Osteoblast (primary cell): ENCODE results near the gene RDH16. TPM values are rescaled to one million over a fixed set of nuclear protein-coding genes. Genes with fewer than 3 reads are reported as not detected.

Experiments used
- DNase-seq: peaks from one replicate; pipeline ENCODE4 v3.0.0; 2011; ENCODE audit warnings: low spot score, mixed read lengths; ENCODE audit not compliant: insufficient read length; ENCODE audit errors: missing footprints
- H2AFZ ChIP-seq: 2 replicates; pipeline ENCODE4 v1.6.0; 2011; ENCODE audit warnings: mild to moderate bottlenecking, low read length
- H3K27ac ChIP-seq: 2 replicates; pipeline ENCODE4 v1.5.1; 2011; ENCODE audit warnings: mild to moderate bottlenecking, low read depth, low read length, moderate library complexity
- H3K27me3 ChIP-seq: 2 replicates; pipeline ENCODE4 v1.6.0; 2012; ENCODE audit warnings: mild to moderate bottlenecking, control low read depth, inconsistent platforms, low read length, moderate library complexity; ENCODE audit not compliant: insufficient read depth
- H3K36me3 ChIP-seq: 2 replicates; pipeline ENCODE4 v1.5.1; 2011; ENCODE audit warnings: mild to moderate bottlenecking, low read length, control low read depth, moderate library complexity; ENCODE audit not compliant: insufficient read depth
- H3K4me1 ChIP-seq: 2 replicates; pipeline ENCODE4 v1.5.1; 2011; ENCODE audit warnings: mild to moderate bottlenecking, low read length, control low read depth, moderate library complexity; ENCODE audit not compliant: insufficient read depth
- H3K4me2 ChIP-seq: 2 replicates; pipeline ENCODE4 v1.6.0; 2011; ENCODE audit warnings: mild to moderate bottlenecking, low read length; ENCODE audit not compliant: insufficient read depth
- H3K4me3 ChIP-seq: fragments of 200-600 bp; sonication (generic); 3 replicates; pipeline ENCODE4 v1.5.1; 2012; ENCODE audit warnings: mild to moderate bottlenecking, low read length, inconsistent platforms; ENCODE audit not compliant: insufficient read depth
- H3K79me2 ChIP-seq: 2 replicates; pipeline ENCODE4 v1.6.0; 2012; ENCODE audit warnings: mild to moderate bottlenecking, low read length, control low read depth, inconsistent platforms; ENCODE audit not compliant: insufficient read depth
- H3K9me3 ChIP-seq: 2 replicates; pipeline ENCODE4 v1.5.1; 2011; ENCODE audit warnings: low read depth, low read length, control low read depth
- H4K20me1 ChIP-seq: 2 replicates; pipeline ENCODE4 v1.6.0; 2012; ENCODE audit warnings: mild to moderate bottlenecking, low read length, control low read depth; ENCODE audit not compliant: insufficient read depth
- CTCF ChIP-seq: IDR thresholded peaks from 2 replicates; pipeline ENCODE4 v1.5.1; 2011; ENCODE audit warnings: mild to moderate bottlenecking, low read depth, low read length, moderate library complexity; ENCODE audit errors: extremely low read depth
- total RNA-seq: library from RNA; depleted of rRNA; stranded (reverse); fragments of >200 nt; gene quantifications from 2 replicates; pipeline ENCODE4 v1.2.3, GENCODE V29; 2012

The RDH16 gene
- total RNA-seq, 1 donor = under 0.01 TPM

DNA sequence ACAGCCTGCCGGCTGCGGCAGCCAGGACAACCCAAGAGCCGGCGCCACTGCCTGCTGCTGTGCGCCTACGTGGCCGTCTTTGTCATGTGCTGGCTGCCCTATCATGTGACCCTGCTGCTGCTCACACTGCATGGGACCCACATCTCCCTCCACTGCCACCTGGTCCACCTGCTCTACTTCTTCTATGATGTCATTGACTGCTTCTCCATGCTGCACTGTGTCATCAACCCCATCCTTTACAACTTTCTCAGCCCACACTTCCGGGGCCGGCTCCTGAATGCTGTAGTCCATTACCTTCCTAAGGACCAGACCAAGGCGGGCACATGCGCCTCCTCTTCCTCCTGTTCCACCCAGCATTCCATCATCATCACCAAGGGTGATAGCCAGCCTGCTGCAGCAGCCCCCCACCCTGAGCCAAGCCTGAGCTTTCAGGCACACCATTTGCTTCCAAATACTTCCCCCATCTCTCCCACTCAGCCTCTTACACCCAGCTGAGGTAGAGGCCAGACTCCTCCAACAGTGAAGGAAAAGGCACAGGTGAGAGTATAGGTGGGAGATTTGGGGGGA, 38.6 kb upstream of the RDH16 start:
- Histone ChIP-seq H3K9me3 (no peaks in the 10 kb centered on the region), H3K4me2 (no peak overlapping the region), H3K27me3 (peaks cover 3% of the 10 kb centered on the region), H4K20me1 (peaks cover 37% of the 10 kb centered on the region), H3K79me2 (peaks cover 10% of the 10 kb centered on the region), H3K4me3 (no peak overlapping the region), H3K36me3 (no peaks in the 10 kb centered on the region), H3K4me1 (peaks cover 14% of the 10 kb centered on the region), H2AFZ (no peak overlapping the region), H3K27ac (no peak overlapping the region)
- TF ChIP-seq CTCF = no peak
- no peak for DNase-seq

DNA sequence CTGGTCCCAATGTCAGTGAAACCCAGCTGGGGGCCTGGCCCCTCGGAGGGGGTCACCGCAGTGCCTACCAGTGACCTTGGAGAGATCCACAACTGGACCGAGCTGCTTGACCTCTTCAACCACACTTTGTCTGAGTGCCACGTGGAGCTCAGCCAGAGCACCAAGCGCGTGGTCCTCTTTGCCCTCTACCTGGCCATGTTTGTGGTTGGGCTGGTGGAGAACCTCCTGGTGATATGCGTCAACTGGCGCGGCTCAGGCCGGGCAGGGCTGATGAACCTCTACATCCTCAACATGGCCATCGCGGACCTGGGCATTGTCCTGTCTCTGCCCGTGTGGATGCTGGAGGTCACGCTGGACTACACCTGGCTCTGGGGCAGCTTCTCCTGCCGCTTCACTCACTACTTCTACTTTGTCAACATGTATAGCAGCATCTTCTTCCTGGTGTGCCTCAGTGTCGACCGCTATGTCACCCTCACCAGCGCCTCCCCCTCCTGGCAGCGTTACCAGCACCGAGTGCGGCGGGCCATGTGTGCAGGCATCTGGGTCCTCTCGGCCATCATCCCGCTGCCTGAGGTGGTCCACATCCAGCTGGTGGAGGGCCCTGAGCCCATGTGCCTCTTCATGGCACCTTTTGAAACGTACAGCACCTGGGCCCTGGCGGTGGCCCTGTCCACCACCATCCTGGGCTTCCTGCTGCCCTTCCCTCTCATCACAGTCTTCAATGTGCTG, 38.0 kb upstream of the RDH16 start:
- no peaks in the 10 kb centered on the region for H3K36me3 ChIP-seq
- no peaks in the 10 kb centered on the region for H3K9me3 ChIP-seq
- H3K4me2 ChIP-seq = no peak overlapping the region
- DNase-seq = no peak
- H3K4me1 ChIP-seq = peaks cover 14% of the 10 kb centered on the region
- H3K79me2 ChIP-seq = peaks cover 10% of the 10 kb centered on the region
- H3K4me3 ChIP-seq = no peak overlapping the region
- no peak overlapping the region for H2AFZ ChIP-seq
- H3K27ac ChIP-seq = no peak overlapping the region
- no peak for TF ChIP-seq CTCF
- peaks cover 7% of the 10 kb centered on the region for H3K27me3 ChIP-seq
- H4K20me1 ChIP-seq = peaks cover 30% of the 10 kb centered on the region

- no peak overlapping the region for H2AFZ ChIP-seq
- TF ChIP-seq CTCF = no peak
- H3K27me3 ChIP-seq = peaks cover 11% of the 10 kb centered on the region
- H3K4me3 ChIP-seq = no peak overlapping the region
- no peak overlapping the region for H3K27ac ChIP-seq
- no peaks in the 10 kb centered on the region for H3K9me3 ChIP-seq
- H3K4me1 ChIP-seq = peaks cover 4% of the 10 kb centered on the region
- H4K20me1 ChIP-seq = peaks cover 21% of the 10 kb centered on the region
- DNase-seq = no peak
- H3K4me2 ChIP-seq = no peak overlapping the region
- H3K79me2 ChIP-seq = peaks cover 8% of the 10 kb centered on the region
- H3K36me3 ChIP-seq = no peaks in the 10 kb centered on the region
Measured at GRCh38 chr12:56994231-56994746, 36.9 kb upstream of the RDH16 start.

DNA sequence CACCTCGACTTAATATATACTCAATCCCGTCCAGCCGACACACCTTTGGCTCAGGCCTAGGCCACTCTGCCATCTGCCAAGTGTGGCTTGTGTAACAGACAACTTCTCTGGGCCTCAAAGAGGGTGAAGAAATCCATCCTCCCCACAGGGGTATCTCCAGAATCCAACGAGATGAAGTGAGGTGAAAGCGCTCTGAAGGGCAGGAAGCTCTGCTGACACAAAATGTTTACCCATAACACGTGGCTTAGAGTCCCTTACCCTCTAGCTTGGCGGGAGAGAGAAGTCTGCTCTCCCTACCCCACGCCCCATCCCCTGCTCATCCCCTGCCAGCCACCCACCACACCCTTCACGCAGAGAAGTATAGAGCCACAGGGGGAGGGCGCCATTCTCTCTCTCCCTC, 35.9 kb upstream of the RDH16 start:
- Histone ChIP-seq H3K27me3 (peaks cover 11% of the 10 kb centered on the region), H3K4me3 (no peak overlapping the region), H3K36me3 (no peaks in the 10 kb centered on the region), H3K4me2 (no peak overlapping the region), H3K27ac (no peak overlapping the region), H3K4me1 (no peaks in the 10 kb centered on the region), H3K79me2 (peaks cover 6% of the 10 kb centered on the region), H2AFZ (no peak overlapping the region), H4K20me1 (peaks cover 11% of the 10 kb centered on the region), H3K9me3 (no peaks in the 10 kb centered on the region)
- TF ChIP-seq CTCF = no peak
- DNase-seq = no peak
